Activated CD8-positive, alpha-beta memory T cell treated with anti-CD3 and anti-CD28 coated beads for 48 hours (primary cell): ENCODE data around the gene SLC2A9.

ENCODE experiments used
- DNase-seq, 3 experiments: peaks; one replicate each; pipeline ENCODE4 v3.0.0-alpha.2; 2020; ENCODE audit warnings: low read depth in 2 of 3, low spot score in 2 of 3

SLC2A9 gene

GRCh38 chr4:10020871-10021652, at the start of gene SLC2A9:
Gene SLC2A9 (minus strand): TSS chr4:10021497. CDS start chr4:10021429, 68 bp downstream.
- DNase-seq: no peak

GRCh38 chr4:10069075-10069642, 47.9 kb upstream of the SLC2A9 start:
- DNase-seq: no peak

DNA sequence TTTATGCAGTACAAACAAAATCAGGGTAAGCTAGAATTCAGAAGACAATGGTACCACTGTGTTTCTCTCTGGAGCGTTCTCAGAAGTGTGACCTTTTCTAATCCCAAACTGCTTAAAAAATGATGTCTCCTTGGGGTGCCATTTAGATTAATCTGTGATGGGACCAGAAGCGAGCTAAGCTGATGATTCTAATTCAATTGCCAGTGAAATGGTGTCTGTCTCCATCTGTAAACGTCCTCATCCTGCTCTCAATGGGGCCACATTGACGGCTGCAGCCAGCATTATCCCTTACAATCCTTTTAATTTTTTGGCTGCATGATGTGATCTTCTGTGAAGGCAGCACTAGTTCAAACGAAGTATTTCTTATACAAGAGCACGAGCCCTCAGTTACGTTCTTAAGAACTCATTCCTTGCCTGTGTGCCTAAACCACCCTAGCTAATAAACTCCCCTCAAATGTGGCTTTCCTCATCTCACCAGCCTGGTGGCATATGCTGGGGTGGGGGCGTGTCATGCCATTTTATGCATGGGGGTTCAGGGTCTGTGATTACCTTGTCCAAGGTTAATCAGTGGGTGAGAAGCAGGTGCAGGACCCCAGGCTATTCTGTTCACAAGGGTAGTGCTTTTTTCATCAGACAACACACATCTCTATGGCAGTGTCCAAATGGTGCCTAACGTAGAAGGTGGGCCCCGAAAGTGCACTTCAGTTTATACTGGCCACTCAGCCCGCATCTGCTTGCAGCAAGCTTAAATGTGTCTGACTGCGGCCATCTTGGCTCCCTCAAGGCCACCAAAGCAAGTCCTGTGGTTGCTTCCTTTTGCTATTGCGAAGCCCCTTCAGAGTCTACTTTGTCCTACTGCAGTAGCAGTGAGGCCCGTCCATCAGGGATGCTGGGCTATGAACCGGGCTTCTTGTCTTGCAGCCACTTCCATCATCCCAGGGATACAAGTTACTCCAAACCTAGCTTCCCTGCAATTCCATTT, 45.7 kb upstream of the SLC2A9 start:
- no peak for DNase-seq

DNA sequence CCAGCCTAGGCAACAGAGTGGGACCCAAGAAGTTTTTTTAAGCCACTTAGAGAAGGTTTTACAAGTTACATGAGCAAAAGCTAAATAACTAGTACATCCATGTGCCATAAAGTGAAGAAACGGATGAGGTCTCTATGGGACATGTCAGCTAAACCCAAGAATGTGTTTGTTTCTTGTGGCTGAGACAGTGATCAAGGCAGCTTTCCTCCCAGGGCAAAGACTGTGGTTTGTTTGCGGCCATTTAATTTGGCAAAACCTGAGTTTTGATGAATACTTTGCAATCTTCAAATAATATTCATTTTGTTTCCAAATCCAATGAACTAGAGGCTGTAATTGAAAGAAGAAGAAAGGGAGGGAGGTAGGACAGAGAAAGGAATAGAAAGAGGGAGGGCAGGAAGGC, 44.9 kb upstream of the SLC2A9 start:
- no peak for DNase-seq

DNA sequence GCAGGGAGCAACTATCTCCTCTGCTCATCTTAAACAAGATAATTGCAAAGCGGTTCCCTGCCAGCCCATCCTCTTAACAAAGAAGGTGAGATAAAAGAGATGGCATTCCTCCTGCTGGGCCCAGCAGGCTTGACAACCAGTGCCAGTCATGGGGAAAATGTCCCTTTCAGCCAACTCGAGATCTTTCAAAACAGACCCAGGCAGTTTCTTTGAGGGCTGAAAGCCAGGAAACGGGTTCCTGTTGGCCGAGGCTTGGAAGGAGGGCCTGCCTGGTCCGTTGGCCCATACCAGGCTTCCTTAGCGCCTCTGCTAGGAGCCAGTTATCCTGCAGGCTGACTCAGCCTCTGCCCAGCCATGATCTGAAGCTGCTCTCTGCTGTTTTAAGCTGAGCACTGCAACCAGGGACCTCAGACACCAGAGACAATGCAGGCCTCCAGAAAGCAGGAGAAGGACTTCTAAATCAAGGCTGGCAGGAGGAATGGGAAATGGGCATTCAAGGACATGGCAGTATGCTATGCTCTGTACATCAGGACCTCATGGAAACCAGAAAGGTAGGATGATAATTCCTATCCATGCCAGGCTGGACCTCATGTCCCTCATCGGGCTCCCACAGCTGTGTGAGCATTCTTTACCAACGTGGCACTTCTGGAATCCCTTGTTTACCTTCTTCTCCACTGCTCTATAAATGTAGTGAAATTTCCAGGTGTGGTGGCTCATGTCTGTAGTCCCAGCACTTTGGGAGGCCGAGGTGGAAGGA, 42.4 kb upstream of the SLC2A9 start:
- no peak for DNase-seq

DNA sequence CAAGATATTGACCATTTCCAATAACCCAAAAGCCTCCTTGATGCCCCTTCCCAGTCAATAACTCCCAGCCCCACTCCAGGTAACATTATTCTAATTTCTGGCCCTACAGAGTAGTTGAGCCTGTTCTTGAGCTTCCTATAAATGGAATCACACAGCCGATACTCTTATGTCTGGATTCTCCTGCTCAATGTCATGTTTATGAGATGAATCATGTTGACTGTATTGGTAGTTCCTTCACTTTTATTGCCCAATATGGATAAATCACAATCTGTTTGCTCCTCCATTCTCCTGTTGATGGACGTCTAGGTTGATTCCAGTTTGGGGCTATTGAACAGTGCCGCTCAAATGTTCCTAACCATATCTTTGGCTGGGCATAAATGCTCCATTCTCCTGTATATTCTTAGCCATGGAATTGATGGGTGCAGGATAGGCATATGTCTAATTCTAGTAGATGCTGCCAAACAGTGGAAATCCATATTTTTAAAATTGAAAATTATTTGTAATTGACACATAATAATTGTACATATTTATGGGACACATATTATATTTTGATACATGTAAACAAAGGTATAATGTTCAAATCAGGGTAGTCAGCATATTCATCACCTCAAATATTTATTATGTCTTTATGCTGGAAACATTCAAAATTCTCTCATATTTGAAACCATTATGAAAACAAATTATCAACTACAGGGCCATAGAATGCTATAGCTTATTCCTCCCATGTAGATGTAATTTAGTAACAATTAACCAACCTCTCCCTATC, 40.5 kb upstream of the SLC2A9 start:
- DNase-seq: no peak

GRCh38 chr4:10058371-10058770, 37.1 kb upstream of the SLC2A9 start:
- DNase-seq: no peak

DNA sequence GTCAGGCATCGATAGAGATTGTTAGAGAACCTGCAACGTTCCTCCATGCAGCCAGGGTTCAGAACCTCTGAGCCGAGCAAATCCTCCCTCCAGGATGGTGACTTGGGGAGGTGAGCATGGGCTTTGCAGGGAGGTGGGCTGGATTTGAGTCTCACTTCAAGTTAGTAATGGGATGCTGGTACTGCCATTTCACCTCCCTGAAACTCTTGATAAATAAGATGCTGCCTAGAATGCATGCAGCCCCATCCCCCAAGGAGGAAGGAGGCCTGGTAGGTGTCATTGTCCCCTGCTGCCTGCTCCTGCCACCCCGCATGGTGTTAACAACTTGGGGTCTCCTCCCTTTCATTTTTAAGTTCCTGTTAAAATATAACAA, 35.7 kb upstream of the SLC2A9 start:
- DNase-seq: no peak

DNA sequence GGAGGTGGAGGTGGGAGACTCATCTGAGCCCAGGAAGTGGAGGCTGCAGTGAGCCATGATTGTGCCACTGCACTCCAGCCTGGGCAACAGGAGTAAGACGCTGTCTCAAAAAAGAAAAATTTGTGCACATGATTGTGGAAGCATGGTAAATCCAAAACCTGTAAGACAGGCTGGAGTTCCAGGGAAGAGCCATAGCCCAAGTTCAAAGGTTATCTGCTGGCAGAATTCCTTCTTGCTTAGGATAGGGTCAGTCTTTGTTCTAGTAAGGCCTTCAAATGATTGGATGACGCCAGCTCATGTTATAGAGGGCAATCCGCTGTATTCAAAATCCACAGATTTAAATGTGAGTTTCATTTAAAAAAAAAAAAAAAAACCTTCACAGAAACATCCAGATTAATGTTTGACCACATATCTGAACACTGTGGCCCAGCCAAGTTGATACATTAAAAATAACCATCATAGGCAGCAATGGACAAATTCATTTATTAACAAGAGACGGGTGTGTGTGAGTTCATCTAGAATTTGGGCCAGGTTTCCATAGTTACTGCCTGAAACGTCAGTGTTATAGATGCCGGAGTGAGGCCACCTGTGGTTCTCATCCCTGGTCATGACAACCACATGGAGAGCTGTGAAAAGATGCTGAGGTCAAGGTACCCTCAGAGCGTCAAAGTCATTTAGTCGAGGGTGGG, 35.2 kb upstream of the SLC2A9 start:
- DNase-seq: no peak

GRCh38 chr4:10055871-10056270, 34.6 kb upstream of the SLC2A9 start:
- no peak for DNase-seq

DNA sequence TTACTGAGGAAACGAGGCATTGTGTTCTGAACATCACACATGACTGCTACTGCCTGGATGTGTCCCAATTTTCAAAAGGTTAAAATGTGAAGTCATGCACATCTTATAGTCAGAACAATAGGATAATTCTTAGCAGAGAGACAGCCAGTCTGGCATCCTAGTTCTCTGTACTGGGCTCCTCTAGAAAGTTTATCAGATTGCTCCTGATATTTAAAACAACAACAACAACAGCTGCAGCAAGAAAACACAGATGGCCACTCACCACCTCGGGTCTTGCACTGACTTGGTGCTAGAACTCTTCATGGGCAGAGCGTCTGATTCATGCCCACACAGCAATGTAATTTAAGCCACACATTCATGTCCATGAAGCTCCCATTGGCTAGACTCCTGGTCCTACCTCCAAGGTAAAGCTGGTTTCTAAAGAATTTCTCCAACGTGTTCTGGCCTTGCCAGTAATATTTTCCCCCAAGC, 33.3 kb upstream of the SLC2A9 start:
- DNase-seq: no peak

- no peak for DNase-seq
These were observed 32.5 kb upstream of the SLC2A9 start for GRCh38 chr4:10053635-10054453.

DNA sequence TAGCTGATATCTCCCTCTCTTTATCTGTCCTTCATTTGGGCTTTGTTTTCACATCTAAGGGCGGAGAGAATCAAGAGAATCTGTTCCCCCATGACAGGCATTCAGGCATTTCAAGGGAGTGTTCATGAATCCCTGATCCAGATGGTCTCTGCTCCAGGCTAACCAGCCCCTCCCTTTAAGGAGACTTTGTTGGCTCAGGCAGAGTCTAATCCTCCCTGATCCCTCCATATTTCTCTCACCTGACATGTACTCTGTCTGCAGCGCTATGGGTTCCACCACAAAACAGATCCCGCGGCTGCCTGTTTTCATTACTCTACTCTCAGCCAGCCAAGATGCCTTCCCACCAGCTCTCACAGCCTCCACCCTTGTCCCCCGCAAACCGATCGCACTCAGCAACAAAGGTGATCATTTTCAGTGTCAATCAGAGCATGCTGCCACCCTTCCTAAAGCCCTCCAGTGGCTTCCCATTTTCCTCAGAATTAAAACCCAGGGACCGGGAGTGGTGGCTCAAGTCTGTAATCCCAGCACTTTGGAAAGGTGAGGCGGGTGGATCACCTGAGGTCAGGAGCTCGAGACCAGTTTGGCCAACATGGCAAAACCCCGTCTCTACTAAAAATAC, 30.3 kb upstream of the SLC2A9 start:
- no peak for DNase-seq

DNA sequence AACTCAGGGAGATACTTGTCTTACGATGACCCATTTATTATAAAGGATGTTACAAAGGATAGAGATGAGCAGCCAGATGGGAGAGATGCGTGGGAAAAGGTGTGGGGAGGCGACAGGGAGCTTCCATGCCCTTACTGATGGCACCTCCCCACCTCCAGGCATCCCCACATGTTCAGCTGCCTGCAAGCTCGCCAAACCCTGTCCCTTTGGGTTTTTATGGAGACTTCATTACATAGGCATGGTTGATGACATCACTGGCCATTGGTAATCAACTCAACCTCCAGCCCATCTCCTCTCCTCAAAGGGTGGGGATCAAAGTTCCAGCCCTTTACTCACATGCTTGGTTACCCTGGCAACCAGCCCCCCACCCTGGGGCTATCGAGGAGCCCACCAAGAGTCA, 29.4 kb upstream of the SLC2A9 start:
- DNase-seq: no peak

DNA sequence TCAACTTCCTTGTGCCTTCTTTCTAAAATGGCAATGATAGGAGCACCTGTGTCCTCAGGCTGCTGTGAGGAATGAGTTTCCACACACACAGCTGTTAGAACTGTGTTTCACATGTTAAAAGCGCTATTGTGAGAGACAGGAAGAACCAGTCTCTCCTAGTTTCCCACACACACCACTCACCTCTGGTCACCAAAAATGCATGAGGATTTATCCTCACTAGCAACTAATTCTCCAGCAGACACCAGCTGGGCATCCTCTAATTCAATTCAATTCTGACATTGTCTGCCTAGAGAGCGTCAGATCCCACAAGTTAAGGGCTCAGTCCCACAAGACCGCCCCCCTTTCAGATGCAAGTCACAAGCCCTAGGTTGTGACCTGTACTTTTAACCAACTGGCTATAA, 29.0 kb upstream of the SLC2A9 start:
- no peak for DNase-seq

GRCh38 chr4:10048941-10049697, 27.8 kb upstream of the SLC2A9 start:
- DNase-seq: no peak

GRCh38 chr4:10047967-10048366, 26.7 kb upstream of the SLC2A9 start:
- DNase-seq: no peak

DNA sequence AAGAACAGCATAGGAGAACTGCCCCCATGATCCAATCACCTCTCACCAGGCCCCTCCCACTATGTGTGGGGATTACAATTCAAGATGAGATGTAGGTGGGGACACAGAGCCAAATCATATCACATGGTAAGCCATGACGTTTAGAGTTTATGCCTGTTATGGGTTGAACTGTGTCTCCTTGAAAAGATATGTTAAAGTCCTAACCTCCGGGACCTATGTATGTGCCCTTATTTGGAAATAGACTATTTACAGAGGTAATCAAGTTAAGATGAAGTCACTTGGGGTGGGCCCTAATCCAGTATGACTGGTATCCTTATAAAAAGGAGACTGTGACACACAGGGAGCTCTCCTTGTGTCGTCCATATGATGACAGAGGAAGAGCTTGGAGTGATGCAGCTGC, 25.2 kb upstream of the SLC2A9 start:
- DNase-seq: no peak
